Measurements from ENCODE around the gene HOXA7. TPM values are rescaled to one million over a fixed set of nuclear protein-coding genes. Genes with fewer than 3 reads are reported as not detected.

The HOXA7 gene
- total and polyA plus RNA-seq, 2 donors (not counting 1 experiment from before 2014, with no cell fraction given) = 0.37 TPM; not detected in 1

DNA sequence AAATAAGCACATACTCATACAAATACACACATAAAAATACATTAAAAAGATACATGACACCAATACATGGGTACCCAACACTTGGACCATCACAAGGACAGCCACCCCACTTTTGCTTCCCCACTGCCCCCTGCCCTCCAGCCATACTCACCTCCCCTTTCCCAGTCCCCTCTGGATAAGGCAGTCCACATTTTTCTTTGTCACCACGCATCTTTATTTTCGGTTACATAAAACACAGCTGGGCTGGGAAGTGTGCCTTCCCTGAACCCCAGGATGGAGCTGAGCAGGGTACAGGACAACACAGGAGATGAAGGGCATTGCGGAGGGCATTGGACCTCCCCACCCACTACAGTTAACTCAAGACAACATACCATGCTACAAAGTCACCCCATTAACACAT lies 2.9 kb downstream of the HOXA7 start:
- peaks cover 1 to 98% (median 86%) of the 10 kb centered on the region in 4 experiments for H3K27me3 ChIP-seq (replicated peaks in 1 of 4; ENCODE audit: control extremely low read depth in 1 of 4, control insufficient read depth in 3 of 4, insufficient read depth in 4 of 4, low read length in 3 of 4)
- no peaks in the 10 kb centered on the region for H3K9me3 Mint-ChIP-seq (ENCODE audit: insufficient read depth)
- H3K4me3 ChIP-seq (ENCODE audit: control extremely low read depth in 1 of 5, extremely low read depth in 1 of 5, insufficient read depth in 1 of 5, low read depth in 2 of 5, low read length in 4 of 5) = no peak overlapping the region
- no peak overlapping the region for H2AFZ ChIP-seq (ENCODE audit: insufficient read depth, low read depth, low read length, poor library complexity, severe bottlenecking)
- no peak for DNase-seq
- no peak overlapping the region for H3K4me3 Mint-ChIP-seq
- H4K20me1 ChIP-seq (ENCODE audit: control insufficient read depth, insufficient read depth, low read length, poor library complexity, severe bottlenecking) = peaks cover 10% of the 10 kb centered on the region
- no peaks in the 10 kb centered on the region for H3K79me2 ChIP-seq (ENCODE audit: control insufficient read depth, insufficient read depth, low read length)
- H3K27me3 Mint-ChIP-seq = peaks cover 71% of the 10 kb centered on the region
- H3K9me3 ChIP-seq (ENCODE audit: control extremely low read depth in 1 of 3, control insufficient read depth in 2 of 3, insufficient read depth in 1 of 3, low read length in 2 of 3) = peaks cover 0 to 89% (median 18%) of the 10 kb centered on the region in 3 donors
- no peak overlapping the region for H3K9ac ChIP-seq (ENCODE audit: low read length)
- H3K4me1 ChIP-seq (ENCODE audit: control insufficient read depth in 2 of 2, insufficient read depth in 2 of 2, low read length in 2 of 2) = peaks cover 64 to 73% of the 10 kb centered on the region in 2 donors
- intact Hi-C loops (cut with micrococcal nuclease) = loop anchor here (5.0 kb wide), 1 partner anchor 34 kb away; the partner anchor contains the start of gene HOXA11
- ChIA-PET POLR2A (no interaction called here), CTCF (interaction anchor here (0.7 kb wide), 1 partner anchor 471 kb away, joined by 3 read pairs; no protein-coding TSS in a partner anchor)
- WGBS (ENCODE audit: insufficient coverage) = 100% methylated on average over 2 of the region's 3 CpGs
- TF ChIP-seq EZH2 (IDR thresholded peaks at IDR 0.05; ENCODE audit: borderline replicate concordance, insufficient read depth, low read depth, low read length, poor library complexity, severe bottlenecking) = no peak
- TF ChIP-seq, protein P1, sequence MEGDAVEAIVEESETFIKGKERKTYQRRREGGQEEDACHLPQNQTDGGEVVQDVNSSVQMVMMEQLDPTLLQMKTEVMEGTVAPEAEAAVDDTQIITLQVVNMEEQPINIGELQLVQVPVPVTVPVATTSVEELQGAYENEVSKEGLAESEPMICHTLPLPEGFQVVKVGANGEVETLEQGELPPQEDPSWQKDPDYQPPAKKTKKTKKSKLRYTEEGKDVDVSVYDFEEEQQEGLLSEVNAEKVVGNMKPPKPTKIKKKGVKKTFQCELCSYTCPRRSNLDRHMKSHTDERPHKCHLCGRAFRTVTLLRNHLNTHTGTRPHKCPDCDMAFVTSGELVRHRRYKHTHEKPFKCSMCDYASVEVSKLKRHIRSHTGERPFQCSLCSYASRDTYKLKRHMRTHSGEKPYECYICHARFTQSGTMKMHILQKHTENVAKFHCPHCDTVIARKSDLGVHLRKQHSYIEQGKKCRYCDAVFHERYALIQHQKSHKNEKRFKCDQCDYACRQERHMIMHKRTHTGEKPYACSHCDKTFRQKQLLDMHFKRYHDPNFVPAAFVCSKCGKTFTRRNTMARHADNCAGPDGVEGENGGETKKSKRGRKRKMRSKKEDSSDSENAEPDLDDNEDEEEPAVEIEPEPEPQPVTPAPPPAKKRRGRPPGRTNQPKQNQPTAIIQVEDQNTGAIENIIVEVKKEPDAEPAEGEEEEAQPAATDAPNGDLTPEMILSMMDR (IDR thresholded peaks at IDR 0.05) = no peak
- no peak overlapping the region for H3K27ac ChIP-seq (ENCODE audit: low read length in 2 of 2)
- H3K27ac Mint-ChIP-seq = no peak overlapping the region
- H3K36me3 ChIP-seq (replicated peaks in 1 of 2; ENCODE audit: control extremely low read depth in 1 of 2, control insufficient read depth in 1 of 2, extremely low read depth in 1 of 2, insufficient read depth in 2 of 2, low read length in 1 of 2) = no peaks in the 10 kb centered on the region
- no peak overlapping the region for H3K4me2 ChIP-seq (replicated peaks; ENCODE audit: low read depth, low read length, poor library complexity, severe bottlenecking)
- no peak for ATAC-seq (ENCODE audit: low read depth)
- peaks cover 41% of the 10 kb centered on the region for H3K4me1 Mint-ChIP-seq

DNA sequence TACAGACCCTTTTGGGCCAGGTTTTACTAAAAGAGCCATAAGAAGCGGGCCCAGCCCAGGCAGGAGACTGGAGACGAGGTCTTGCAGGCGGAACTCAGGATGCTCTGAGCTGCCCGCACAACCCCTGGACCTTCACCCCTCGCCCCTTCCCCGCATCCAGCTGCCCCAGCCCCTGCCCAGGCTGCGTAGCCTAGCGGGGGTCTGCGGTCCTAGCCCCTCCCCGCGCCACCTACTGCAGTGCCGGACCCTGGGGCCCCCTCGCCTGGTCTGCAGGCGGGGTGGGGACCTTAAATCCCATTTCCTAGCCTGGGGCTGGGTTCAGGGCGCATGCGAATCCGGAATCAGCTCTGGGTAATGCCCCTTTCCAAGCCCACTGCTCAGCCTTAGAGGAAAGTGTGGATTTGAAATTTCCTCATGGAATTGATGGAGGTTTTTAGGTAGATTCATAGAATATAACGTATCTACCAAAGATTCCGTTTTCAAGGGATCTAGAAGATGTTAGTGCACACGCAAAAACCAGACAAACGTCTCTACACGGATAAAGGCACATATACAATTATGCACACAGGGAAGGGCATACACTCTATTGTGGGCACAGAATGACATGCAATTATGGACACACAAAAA lies 3.5 kb downstream of the HOXA7 start:
- Histone ChIP-seq H3K9ac (ENCODE audit: low read length) (no peak overlapping the region), H4K20me1 (ENCODE audit: control insufficient read depth, insufficient read depth, low read length, poor library complexity, severe bottlenecking) (peaks cover 10% of the 10 kb centered on the region), H3K4me3 (ENCODE audit: control extremely low read depth in 1 of 5, extremely low read depth in 1 of 5, insufficient read depth in 1 of 5, low read depth in 2 of 5, low read length in 4 of 5) (no peak overlapping the region), H3K9me3 (ENCODE audit: control extremely low read depth in 1 of 3, control insufficient read depth in 2 of 3, insufficient read depth in 1 of 3, low read length in 2 of 3) (peaks cover 0 to 89% (median 18%) of the 10 kb centered on the region in 3 donors), H3K27me3 (replicated peaks in 1 of 4; ENCODE audit: control extremely low read depth in 1 of 4, control insufficient read depth in 3 of 4, insufficient read depth in 4 of 4, low read length in 3 of 4) (peaks cover 1 to 98% (median 89%) of the 10 kb centered on the region in 4 experiments), H3K79me2 (ENCODE audit: control insufficient read depth, insufficient read depth, low read length) (no peaks in the 10 kb centered on the region), H3K4me1 (ENCODE audit: control insufficient read depth in 2 of 2, insufficient read depth in 2 of 2, low read length in 2 of 2) (peaks cover 64 to 77% of the 10 kb centered on the region in 2 donors), H3K36me3 (replicated peaks in 1 of 2; ENCODE audit: control extremely low read depth in 1 of 2, control insufficient read depth in 1 of 2, extremely low read depth in 1 of 2, insufficient read depth in 2 of 2, low read length in 1 of 2) (no peaks in the 10 kb centered on the region), H3K4me2 (replicated peaks; ENCODE audit: low read depth, low read length, poor library complexity, severe bottlenecking) (peak overlapping the region; percentile 79), H3K27ac (ENCODE audit: low read length in 2 of 2) (no peak overlapping the region), H2AFZ (ENCODE audit: insufficient read depth, low read depth, low read length, poor library complexity, severe bottlenecking) (no peak overlapping the region)
- no peak for DNase-seq
- ChIA-PET POLR2A (no interaction called here), CTCF (interaction anchor here (0.8 to 6.9 kb wide), 5 partner anchors 9 to 1298 kb away, joined by 3 to 52 read pairs (median 3); no protein-coding TSS in a partner anchor)
- WGBS (ENCODE audit: insufficient coverage) = 18% methylated on average over 12 of the region's 22 CpGs
- no peak for ATAC-seq (ENCODE audit: low read depth)
- intact Hi-C loops (cut with micrococcal nuclease) = loop anchor here (5.0 kb wide), 1 partner anchor 34 kb away; the partner anchor contains the start of gene HOXA11
- Mint-ChIP-seq H3K27me3 (peaks cover 71% of the 10 kb centered on the region), H3K27ac (no peak overlapping the region), H3K4me3 (no peak overlapping the region), H3K4me1 (peaks cover 44% of the 10 kb centered on the region), H3K9me3 (ENCODE audit: insufficient read depth) (no peaks in the 10 kb centered on the region)
- TF ChIP-seq EZH2 (IDR thresholded peaks at IDR 0.05; ENCODE audit: borderline replicate concordance, insufficient read depth, low read depth, low read length, poor library complexity, severe bottlenecking) = no peak
- TF ChIP-seq, protein P1 (IDR thresholded peaks at IDR 0.05) = no peak

Measured in B cell (primary cell).